ENCODE results near the gene BGLAP. TPM values are rescaled to one million over a fixed set of nuclear protein-coding genes. Genes with fewer than 3 reads are reported as not detected.
A peak's percentile ranks its signal among the peaks of the same experiment; 100 is the strongest.

The BGLAP gene
- total RNA-seq, 6 experiments from 2014 or later = 0.44 to 1.5 (median 1.2) TPM; not detected in 2

DNA sequence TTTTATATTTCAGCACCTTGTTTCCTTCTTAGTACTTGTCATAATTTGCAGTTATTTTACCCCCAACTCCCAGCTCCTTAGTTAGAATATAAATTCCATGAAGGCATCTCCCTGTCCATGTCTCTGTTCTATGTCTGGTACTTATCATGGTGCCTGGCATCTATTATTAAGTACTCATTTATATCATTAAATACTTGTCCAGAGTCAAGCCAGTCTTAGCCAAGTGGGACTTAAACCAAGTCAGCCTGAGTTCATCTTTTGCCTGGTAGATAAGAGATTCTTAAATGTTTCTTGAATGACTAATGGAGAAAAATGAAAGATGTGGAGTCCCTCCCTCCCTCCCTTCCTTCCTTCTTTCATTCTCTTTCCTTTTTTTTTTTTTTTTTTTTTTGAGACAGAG is 38.7 kb upstream of the BGLAP start:
- H3K36me3 ChIP-seq = peaks cover 0 to 43% (median 11%) of the 10 kb centered on the region in 4 donors
- H3K9me3 ChIP-seq = no peaks in the 10 kb centered on the region
- H3K4me3 ChIP-seq = no peak overlapping the region
- no peak overlapping the region for H3K27ac ChIP-seq
- no peak for DNase-seq
- TF ChIP-seq POLR2A (IDR thresholded peaks at IDR 0.05) = no peak
- TF ChIP-seq, protein P1, sequence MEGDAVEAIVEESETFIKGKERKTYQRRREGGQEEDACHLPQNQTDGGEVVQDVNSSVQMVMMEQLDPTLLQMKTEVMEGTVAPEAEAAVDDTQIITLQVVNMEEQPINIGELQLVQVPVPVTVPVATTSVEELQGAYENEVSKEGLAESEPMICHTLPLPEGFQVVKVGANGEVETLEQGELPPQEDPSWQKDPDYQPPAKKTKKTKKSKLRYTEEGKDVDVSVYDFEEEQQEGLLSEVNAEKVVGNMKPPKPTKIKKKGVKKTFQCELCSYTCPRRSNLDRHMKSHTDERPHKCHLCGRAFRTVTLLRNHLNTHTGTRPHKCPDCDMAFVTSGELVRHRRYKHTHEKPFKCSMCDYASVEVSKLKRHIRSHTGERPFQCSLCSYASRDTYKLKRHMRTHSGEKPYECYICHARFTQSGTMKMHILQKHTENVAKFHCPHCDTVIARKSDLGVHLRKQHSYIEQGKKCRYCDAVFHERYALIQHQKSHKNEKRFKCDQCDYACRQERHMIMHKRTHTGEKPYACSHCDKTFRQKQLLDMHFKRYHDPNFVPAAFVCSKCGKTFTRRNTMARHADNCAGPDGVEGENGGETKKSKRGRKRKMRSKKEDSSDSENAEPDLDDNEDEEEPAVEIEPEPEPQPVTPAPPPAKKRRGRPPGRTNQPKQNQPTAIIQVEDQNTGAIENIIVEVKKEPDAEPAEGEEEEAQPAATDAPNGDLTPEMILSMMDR (IDR thresholded peaks at IDR 0.05) = no peak
- no peak for ATAC-seq
- no peaks in the 10 kb centered on the region for H3K27me3 ChIP-seq
- H3K4me1 ChIP-seq = peaks cover 0 to 18% (median 5%) of the 10 kb centered on the region in 4 donors
- intact Hi-C loops (cut with DNase I) = no loop called here

DNA sequence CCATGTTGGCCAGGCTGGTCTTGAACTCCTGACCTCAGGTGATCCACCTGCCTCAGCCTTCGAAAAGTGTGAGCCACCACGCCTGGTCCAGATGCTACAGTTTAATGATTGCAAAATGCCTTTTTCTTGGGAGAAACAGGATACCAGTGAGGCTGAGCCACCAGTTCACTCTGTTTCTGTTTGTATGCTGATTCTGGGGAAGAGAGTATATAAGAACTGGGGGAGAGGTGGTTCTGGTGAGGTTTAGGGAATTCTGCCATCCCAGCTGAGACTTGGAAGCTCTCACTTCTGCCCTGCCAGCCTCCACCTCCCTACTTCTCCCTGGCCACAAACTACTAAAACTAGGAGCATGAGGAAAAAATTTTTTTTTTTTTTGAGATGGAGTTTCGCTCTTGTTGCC is 37.3 kb upstream of the BGLAP start:
- Histone ChIP-seq H3K27me3 (no peaks in the 10 kb centered on the region), H3K27ac (no peak overlapping the region), H3K9me3 (no peaks in the 10 kb centered on the region), H3K36me3 (peaks cover 0 to 45% (median 12%) of the 10 kb centered on the region in 4 donors), H3K4me3 (no peak overlapping the region), H3K4me1 (peaks cover 0 to 8% (median 0%) of the 10 kb centered on the region in 4 donors)
- WGBS (ENCODE audit: insufficient coverage, low coverage, low lambda C conversion rate, missing lambda C conversion rate) = 61% methylated on average over 2 of the region's 3 CpGs
- intact Hi-C loops (cut with DNase I) = no loop called here
- DNase-seq (no peak), ATAC-seq (no peak)
- TF ChIP-seq, protein P1 (IDR thresholded peaks at IDR 0.05) = no peak
- no peak for TF ChIP-seq POLR2A (IDR thresholded peaks at IDR 0.05)

DNA sequence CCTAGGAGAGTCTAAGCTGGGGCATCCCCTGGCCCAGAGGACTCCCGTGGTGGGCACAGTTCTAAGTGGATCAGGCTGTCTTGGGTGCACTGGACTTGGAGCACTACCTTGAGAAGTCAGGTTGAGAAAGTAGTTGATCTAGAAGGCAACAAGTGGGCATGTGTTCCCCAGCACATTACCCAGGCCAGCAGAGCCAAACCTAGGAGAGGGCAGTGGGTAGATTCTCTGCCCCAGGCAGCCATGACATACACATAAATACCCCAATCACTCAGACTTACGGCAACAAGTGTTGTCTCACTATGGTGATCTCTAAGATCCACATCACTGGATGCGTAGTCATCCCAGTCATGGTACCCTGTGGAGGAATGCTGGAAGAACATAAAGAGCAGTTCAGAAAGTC is 30.7 kb upstream of the BGLAP start:
- TF ChIP-seq, protein P1 (IDR thresholded peaks at IDR 0.05) = no peak
- TF ChIP-seq POLR2A (IDR thresholded peaks at IDR 0.05) = no peak
- Histone ChIP-seq H3K27ac (no peak overlapping the region), H3K4me3 (no peak overlapping the region), H3K36me3 (peaks cover 0 to 33% (median 12%) of the 10 kb centered on the region in 4 donors), H3K4me1 (peaks cover 0 to 30% (median 11%) of the 10 kb centered on the region in 4 donors), H3K9me3 (no peaks in the 10 kb centered on the region), H3K27me3 (no peaks in the 10 kb centered on the region)
- ATAC-seq (no peak), DNase-seq (no peak)
- WGBS (ENCODE audit: insufficient coverage, low coverage, low lambda C conversion rate, missing lambda C conversion rate) = 76% methylated on average over 2 of the region's 3 CpGs
- intact Hi-C loops (cut with DNase I) = no loop called here

DNA sequence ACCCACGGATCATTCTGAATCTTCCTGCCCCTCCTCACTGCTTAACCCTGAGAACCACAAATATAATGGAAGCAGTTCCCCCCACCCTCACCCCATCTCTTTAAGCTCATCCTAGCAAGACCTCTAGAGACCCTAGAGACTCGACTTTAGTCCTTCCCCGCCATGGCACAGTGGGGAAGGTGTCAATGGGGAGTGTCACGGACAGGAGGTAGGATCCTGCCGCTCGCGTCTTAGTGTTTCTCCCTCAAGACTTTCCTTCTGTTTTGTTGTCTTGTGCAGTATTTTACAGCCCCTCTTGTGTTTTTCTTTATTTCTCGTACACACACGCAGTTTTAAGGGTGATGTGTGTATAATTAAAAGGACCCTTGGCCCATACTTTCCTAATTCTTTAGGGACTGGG is 29.9 kb upstream of the BGLAP start:
- Histone ChIP-seq H3K27me3 (no peaks in the 10 kb centered on the region), H3K4me1 (peaks cover 0 to 32% (median 11%) of the 10 kb centered on the region in 4 donors), H3K9me3 (no peaks in the 10 kb centered on the region), H3K27ac (peak overlapping the region; percentile 93 to 98 (median 94)), H3K36me3 (peaks cover 0 to 25% (median 12%) of the 10 kb centered on the region in 4 donors), H3K4me3 (peak overlapping the region; percentile 54 to 89 (median 64))
- DNase-seq (no peak), ATAC-seq (no peak)
- intact Hi-C loops (cut with DNase I) = no loop called here
- TF ChIP-seq, protein P1 (IDR thresholded peaks at IDR 0.05) = no peak
- TF ChIP-seq POLR2A (IDR thresholded peaks at IDR 0.05) = no peak
- WGBS (ENCODE audit: insufficient coverage, low coverage, low lambda C conversion rate, missing lambda C conversion rate) = 73% methylated on average over 5 of the region's 9 CpGs
